Measurements from ENCODE around the gene SLC51B.

The SLC51B gene

GRCh38 chr15:65066635-65067316 lies 21.6 kb downstream of the SLC51B start:
- no peaks in the 10 kb centered on the region for H3K9me2 ChIP-seq (replicated peaks; ENCODE audit: control insufficient read depth, low read length)
- H3K27ac ChIP-seq (ENCODE audit: low read depth, low read length): no peak overlapping the region
- H3K79me2 ChIP-seq (ENCODE audit: control insufficient read depth, low read length): no peaks in the 10 kb centered on the region
- no peaks in the 10 kb centered on the region for H3K9me3 ChIP-seq (ENCODE audit: control insufficient read depth, insufficient read depth, low read length)
- no peak overlapping the region for H3K4me3 ChIP-seq (ENCODE audit: low read length)
- peaks cover 16% of the 10 kb centered on the region for H3K27me3 ChIP-seq (ENCODE audit: control insufficient read depth, low read length)
- H3F3A ChIP-seq (ENCODE audit: control insufficient read depth, insufficient read depth): no peaks in the 10 kb centered on the region
- no peak overlapping the region for H3K4me2 ChIP-seq (ENCODE audit: low read length)
- H3K36me3 ChIP-seq (ENCODE audit: control insufficient read depth, low read length): no peaks in the 10 kb centered on the region
- no peaks in the 10 kb centered on the region for H4K20me1 ChIP-seq (ENCODE audit: control insufficient read depth, insufficient read depth, low read depth, low read length)
- H3K4me1 ChIP-seq (ENCODE audit: control insufficient read depth, low read length): peaks cover 4% of the 10 kb centered on the region
- TF ChIP-seq EZH2phosphoT487 (IDR thresholded peaks at IDR 0.05; ENCODE audit: borderline replicate concordance, low read length): no peak
- TF ChIP-seq CTCF (IDR thresholded peaks at IDR 0.05; ENCODE audit: low read depth, low read length, poor library complexity, severe bottlenecking): no peak

GRCh38 chr15:65067317-65067644 lies 22.1 kb downstream of the SLC51B start:
- Histone ChIP-seq H3K79me2 (ENCODE audit: control insufficient read depth, low read length) (no peaks in the 10 kb centered on the region), H3K4me2 (ENCODE audit: low read length) (no peak overlapping the region)

GRCh38 chr15:65067645-65068402 lies 22.6 kb downstream of the SLC51B start, which contains the start of gene RASL12:
Gene RASL12 (minus strand): TSS chr15:65067991. CDS start chr15:65067835, 156 bp downstream.
- Histone ChIP-seq H3K9me3 (ENCODE audit: control insufficient read depth, insufficient read depth, low read length) (no peaks in the 10 kb centered on the region), H3K4me3 (ENCODE audit: low read length) (no peak within 1 kb of the TSS), H3K9me2 (replicated peaks; ENCODE audit: control insufficient read depth, low read length) (no peaks in the 10 kb centered on the region), H3F3A (ENCODE audit: control insufficient read depth, insufficient read depth) (no peaks in the 10 kb centered on the region), H3K27me3 (ENCODE audit: control insufficient read depth, low read length) (peaks cover 16% of the 10 kb centered on the region), H3K27ac (ENCODE audit: low read depth, low read length) (no peak within 1 kb of the TSS), H3K4me1 (ENCODE audit: control insufficient read depth, low read length) (peaks cover 11% of the 10 kb centered on the region), H3K79me2 (ENCODE audit: control insufficient read depth, low read length) (no peaks in the 10 kb centered on the region), H3K4me2 (ENCODE audit: low read length) (no peak within 1 kb of the TSS), H4K20me1 (ENCODE audit: control insufficient read depth, insufficient read depth, low read depth, low read length) (no peaks in the 10 kb centered on the region), H3K36me3 (ENCODE audit: control insufficient read depth, low read length) (no peaks in the 10 kb centered on the region)
- TF ChIP-seq EZH2phosphoT487 (IDR thresholded peaks at IDR 0.05; ENCODE audit: borderline replicate concordance, low read length) (no peak), CTCF (IDR thresholded peaks at IDR 0.05; ENCODE audit: low read depth, low read length, poor library complexity, severe bottlenecking) (no peak)

More at GRCh38 chr15:65067317-65067644, 22.1 kb downstream of the SLC51B start:
- H3K4me3 ChIP-seq (ENCODE audit: low read length): no peak overlapping the region
- peaks cover 9% of the 10 kb centered on the region for H3K4me1 ChIP-seq (ENCODE audit: control insufficient read depth, low read length)
- no peaks in the 10 kb centered on the region for H4K20me1 ChIP-seq (ENCODE audit: control insufficient read depth, insufficient read depth, low read depth, low read length)
- H3K27ac ChIP-seq (ENCODE audit: low read depth, low read length): no peak overlapping the region
- H3K36me3 ChIP-seq (ENCODE audit: control insufficient read depth, low read length): no peaks in the 10 kb centered on the region
- no peaks in the 10 kb centered on the region for H3F3A ChIP-seq (ENCODE audit: control insufficient read depth, insufficient read depth)
- H3K9me2 ChIP-seq (replicated peaks; ENCODE audit: control insufficient read depth, low read length): no peaks in the 10 kb centered on the region
- no peaks in the 10 kb centered on the region for H3K9me3 ChIP-seq (ENCODE audit: control insufficient read depth, insufficient read depth, low read length)
- TF ChIP-seq CTCF (IDR thresholded peaks at IDR 0.05; ENCODE audit: low read depth, low read length, poor library complexity, severe bottlenecking) (no peak), EZH2phosphoT487 (IDR thresholded peaks at IDR 0.05; ENCODE audit: borderline replicate concordance, low read length) (no peak)
- H3K27me3 ChIP-seq (ENCODE audit: control insufficient read depth, low read length): peaks cover 16% of the 10 kb centered on the region
